ENCODE data around the gene MBNL1.

DNA sequence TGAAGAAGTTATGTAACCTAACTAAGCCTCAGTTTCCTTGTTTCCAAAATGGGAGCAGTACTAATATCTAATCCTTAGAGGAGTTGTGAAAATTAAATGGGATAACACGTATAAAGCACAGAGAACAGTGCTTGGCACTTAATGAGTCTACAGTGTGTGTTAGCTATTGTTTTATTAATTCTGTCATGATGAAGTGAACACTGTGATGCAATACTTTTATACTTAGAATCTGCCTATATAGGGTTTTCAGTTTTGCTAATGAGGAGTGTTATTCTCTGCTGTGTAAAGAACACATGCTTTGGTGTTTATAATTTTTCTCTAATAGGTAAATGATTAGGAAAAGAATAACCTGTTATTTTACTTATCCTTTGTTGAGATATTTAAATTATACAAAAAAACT, 65.2 kb downstream of the MBNL1 start:
- TF ChIP-seq, protein P1, sequence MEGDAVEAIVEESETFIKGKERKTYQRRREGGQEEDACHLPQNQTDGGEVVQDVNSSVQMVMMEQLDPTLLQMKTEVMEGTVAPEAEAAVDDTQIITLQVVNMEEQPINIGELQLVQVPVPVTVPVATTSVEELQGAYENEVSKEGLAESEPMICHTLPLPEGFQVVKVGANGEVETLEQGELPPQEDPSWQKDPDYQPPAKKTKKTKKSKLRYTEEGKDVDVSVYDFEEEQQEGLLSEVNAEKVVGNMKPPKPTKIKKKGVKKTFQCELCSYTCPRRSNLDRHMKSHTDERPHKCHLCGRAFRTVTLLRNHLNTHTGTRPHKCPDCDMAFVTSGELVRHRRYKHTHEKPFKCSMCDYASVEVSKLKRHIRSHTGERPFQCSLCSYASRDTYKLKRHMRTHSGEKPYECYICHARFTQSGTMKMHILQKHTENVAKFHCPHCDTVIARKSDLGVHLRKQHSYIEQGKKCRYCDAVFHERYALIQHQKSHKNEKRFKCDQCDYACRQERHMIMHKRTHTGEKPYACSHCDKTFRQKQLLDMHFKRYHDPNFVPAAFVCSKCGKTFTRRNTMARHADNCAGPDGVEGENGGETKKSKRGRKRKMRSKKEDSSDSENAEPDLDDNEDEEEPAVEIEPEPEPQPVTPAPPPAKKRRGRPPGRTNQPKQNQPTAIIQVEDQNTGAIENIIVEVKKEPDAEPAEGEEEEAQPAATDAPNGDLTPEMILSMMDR (conservative IDR thresholded peaks at IDR 0.05; ENCODE audit: low read depth, low read length): no peak
- TF ChIP-seq FOS (IDR thresholded peaks at IDR 0.05; ENCODE audit: low read depth, low read length) (no peak), RFX5 (IDR thresholded peaks at IDR 0.05; ENCODE audit: low read depth, low read length) (no peak), POLR2A (IDR thresholded peaks at IDR 0.05; ENCODE audit: low read depth, low read length) (no peak), RCOR1 (IDR thresholded peaks at IDR 0.05; ENCODE audit: insufficient replicate concordance, low read length) (no peak), USF2 (IDR thresholded peaks at IDR 0.05; ENCODE audit: low read depth, low read length) (no peak)
